HepG2 (cell line): ENCODE data around the gene NCKIPSD. TPM values are rescaled to one million over a fixed set of nuclear protein-coding genes. Genes with fewer than 3 reads are reported as not detected.

Experiments used
- ELF1 ChIP-seq: sonication (generic); formaldehyde crosslinking; IDR thresholded peaks from 2 replicates; pipeline ENCODE4 v1.4.0; 2020; ENCODE audit warnings: missing genetic modification reagents
- ELF3 ChIP-seq: IDR thresholded peaks from 2 replicates; pipeline ENCODE4 v1.6.1; 2016; ENCODE audit warnings: missing genetic modification reagents, missing compliant biosample characterization
- IRX3 ChIP-seq: sonication (generic); formaldehyde crosslinking; IDR thresholded peaks from 2 replicates; pipeline ENCODE4 v1.8.1; 2023; ENCODE audit warnings: mild to moderate bottlenecking, low read depth, missing genetic modification reagents, borderline replicate concordance
- KDM2A ChIP-seq: sonication (generic); formaldehyde crosslinking; IDR thresholded peaks from 2 replicates; pipeline ENCODE4 v1.4.0; 2020; ENCODE audit warnings: low read depth, missing genetic modification reagents, borderline replicate concordance
- KDM4B ChIP-seq: sonication (generic); formaldehyde crosslinking; IDR thresholded peaks from 2 replicates; pipeline ENCODE4 v1.4.0; 2020; ENCODE audit warnings: missing genetic modification reagents
- MED1 ChIP-seq: sonication (generic); formaldehyde crosslinking; IDR thresholded peaks from 2 replicates; pipeline ENCODE4 v1.4.0; 2020; ENCODE audit warnings: missing genetic modification reagents
- MIER3 ChIP-seq: IDR thresholded peaks from 2 replicates; pipeline ENCODE4 v1.6.1; 2016; ENCODE audit warnings: missing compliant biosample characterization, borderline replicate concordance
- RFXAP ChIP-seq: sonication (generic); formaldehyde crosslinking; IDR thresholded peaks from 2 replicates; pipeline ENCODE4 v1.4.0; 2020; ENCODE audit warnings: missing genetic modification reagents, borderline replicate concordance
- SIN3A ChIP-seq: IDR thresholded peaks from 2 replicates; pipeline ENCODE4 v1.6.1; 2011; ENCODE audit warnings: low read depth, mild to moderate bottlenecking, control low read depth, low read length, borderline replicate concordance
- ZBTB7A ChIP-seq: sonication (generic); formaldehyde crosslinking; IDR thresholded peaks from 2 replicates; pipeline ENCODE4 v1.8.0; 2022; ENCODE audit warnings: mild to moderate bottlenecking, missing genetic modification reagents
- ZFP36 ChIP-seq: fragments of 150-350 bp; IDR thresholded peaks from 2 replicates; pipeline ENCODE4 v1.6.1; 2018; ENCODE audit warnings: borderline replicate concordance, low read length, low read depth; ENCODE audit not compliant: partially characterized antibody
- ZNF317 ChIP-seq: sonication (generic); formaldehyde crosslinking; IDR thresholded peaks from 2 replicates; pipeline ENCODE4 v1.5.0; 2020; ENCODE audit warnings: mild to moderate bottlenecking, missing genetic modification reagents
- ZNF441 ChIP-seq: sonication (generic); formaldehyde crosslinking; IDR thresholded peaks from 2 replicates; pipeline ENCODE4 v1.7.0; 2021; ENCODE audit warnings: missing genetic modification reagents, borderline replicate concordance
- ZNF451 ChIP-seq: sonication (generic); formaldehyde crosslinking; IDR thresholded peaks from 2 replicates; pipeline ENCODE4 v1.5.0; 2020; ENCODE audit warnings: mild to moderate bottlenecking, missing genetic modification reagents
- ZNF547 ChIP-seq: sonication (generic); formaldehyde crosslinking; IDR thresholded peaks from 2 replicates; pipeline ENCODE4 v1.5.1; 2020; ENCODE audit warnings: mild to moderate bottlenecking, missing genetic modification reagents
- ZNF607 ChIP-seq: sonication (generic); formaldehyde crosslinking; IDR thresholded peaks from 2 replicates; pipeline ENCODE4 v1.5.1; 2020; ENCODE audit warnings: missing genetic modification reagents, mild to moderate bottlenecking, borderline replicate concordance
- ZNF773 ChIP-seq: sonication (generic); formaldehyde crosslinking; IDR thresholded peaks from 2 replicates; pipeline ENCODE4 v1.4.0; 2020; ENCODE audit warnings: missing genetic modification reagents, borderline replicate concordance
- ZNF883 ChIP-seq: sonication (generic); formaldehyde crosslinking; IDR thresholded peaks from 2 replicates; pipeline ENCODE4 v1.5.1; 2020; ENCODE audit warnings: mild to moderate bottlenecking, missing genetic modification reagents; ENCODE audit errors: not compliant biosample characterization
- ZSCAN20 ChIP-seq: sonication (generic); formaldehyde crosslinking; IDR thresholded peaks from 2 replicates; pipeline ENCODE4 v1.4.0; 2020; ENCODE audit warnings: missing genetic modification reagents, mild to moderate bottlenecking, borderline replicate concordance
- ZSCAN31 ChIP-seq: sonication (generic); formaldehyde crosslinking; IDR thresholded peaks from 2 replicates; pipeline ENCODE4 v1.5.0; 2020; ENCODE audit warnings: low read depth, mild to moderate bottlenecking, missing genetic modification reagents
- polyA plus RNA-seq, 8 experiments: library from polyadenylated mRNA; depleted of rRNA in 3 of 8; stranded (reverse) in 7 of 8; unstranded in 1 of 8; fragments of >200 nt; fragmentation: Illumina TruSeq in 4 of 8; extraction: Trizol in 4 of 8; gene quantifications; 2 replicates each; pipeline versions ENCODE4 v1.2.1 to v1.2.3, GENCODE V29; 2011 to 2016; ENCODE audit warnings: low read depth in 4 of 8, missing spikeins in 1 of 8, mixed read lengths in 1 of 8; ENCODE audit not compliant: insufficient read depth in 1 of 8
- total RNA-seq, 5 experiments: library from RNA; depleted of rRNA; stranded (reverse); fragments of >200 nt; fragmentation: Illumina TruSeq; extraction: Trizol; gene quantifications; 2 replicates each; pipeline ENCODE4 v1.2.3, GENCODE V29; 2016; ENCODE audit warnings: low read depth in 1 of 5
- TF ChIP-seq, protein P1 (sequence below): IDR thresholded peaks from 2 replicates; pipeline ENCODE4 v1.6.1; 2018; ENCODE audit warnings: missing genetic modification reagents, mild to moderate bottlenecking, missing compliant biosample characterization
- TF ChIP-seq, protein P2 (sequence below): sonication (generic); formaldehyde crosslinking; IDR thresholded peaks from 2 replicates; pipeline ENCODE4 v1.8.0; 2022; ENCODE audit warnings: missing genetic modification reagents, low read depth, mild to moderate bottlenecking, borderline replicate concordance
- TF ChIP-seq, protein P3 (sequence below): sonication (generic); formaldehyde crosslinking; IDR thresholded peaks from 2 replicates; pipeline ENCODE4 v1.5.0; 2020; ENCODE audit warnings: mild to moderate bottlenecking, missing genetic modification reagents, borderline replicate concordance
- TF ChIP-seq, protein P4 (sequence below): sonication (generic); formaldehyde crosslinking; IDR thresholded peaks from 2 replicates; pipeline ENCODE4 v1.4.0; 2020; ENCODE audit warnings: missing genetic modification reagents

The NCKIPSD gene
- total and polyA plus RNA-seq, 2 of the 13 experiments (the other 11 are each of a cell fraction or from before 2014, with no cell fraction given): 13.5 to 35.2 TPM

DNA sequence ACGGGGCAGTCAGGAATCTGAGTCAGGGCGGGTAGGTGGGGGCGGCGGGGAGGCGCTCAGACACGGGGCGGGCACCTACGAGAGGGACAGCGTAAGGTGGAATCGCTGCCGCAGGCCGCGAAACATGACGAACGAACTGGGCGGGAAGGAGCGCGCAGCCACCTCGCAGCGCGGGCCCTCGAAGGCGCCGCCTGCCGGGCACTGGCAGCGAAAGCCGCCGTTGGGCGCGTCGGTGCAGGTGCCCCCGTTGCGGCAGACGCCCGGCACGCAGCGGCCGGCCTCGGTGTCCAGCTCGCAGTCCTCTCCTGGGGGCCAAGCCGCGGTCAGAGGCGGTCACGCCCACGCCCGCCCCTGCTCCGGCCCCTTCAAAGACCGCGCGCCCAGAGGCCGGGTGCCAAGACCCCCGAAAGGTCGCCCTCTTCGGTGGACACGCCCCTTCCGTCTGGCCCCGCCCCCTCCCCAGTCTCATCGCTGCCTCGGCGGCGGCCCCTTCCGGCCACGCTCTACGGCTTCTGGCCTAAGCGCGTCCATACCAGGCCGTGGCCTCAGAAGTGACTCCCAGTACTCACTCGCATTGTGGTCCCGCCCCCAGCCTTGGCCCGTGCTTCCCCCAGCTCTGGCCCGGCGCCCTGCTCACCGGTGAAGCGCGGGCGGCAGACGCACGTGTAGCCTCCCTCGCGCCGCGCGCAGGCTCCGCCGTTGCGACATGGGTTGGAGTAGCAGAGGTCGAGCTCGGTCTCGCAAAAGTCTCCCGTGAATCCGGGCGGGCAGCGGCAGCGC is 29.5 kb downstream of the NCKIPSD start (continued):
- TF ChIP-seq ZNF441 (CRISPR knock-in tag) (no peak), ZFP36 (no peak), KDM4B (CRISPR knock-in tag) (no peak), KDM2A (peak; percentile 68; the same call in 1 of the 2 replicates), MED1 (CRISPR knock-in tag) (peak; percentile 44; the same call in 1 of the 2 replicates), ZBTB7A (CRISPR knock-in tag) (peak; percentile 54; the same call in 1 of the 2 replicates), ZNF317 (no peak), ELF1 (CRISPR knock-in tag) (0 out of 2 replicates have a peak, but pooled peaks have one; percentile 36), ZNF773 (peak; percentile 47; the same call in 1 of the 2 replicates), ELF3 (CRISPR knock-in tag) (0 out of 2 replicates have a peak, but pooled peaks have one; percentile 10), ZNF451 (CRISPR knock-in tag) (no peak), ZNF883 (peak; percentile 56), SIN3A (peak; percentile 36; the same call in 1 of the 2 replicates), IRX3 (no peak), ZSCAN20 (CRISPR knock-in tag) (0 out of 2 replicates have a peak, but pooled peaks have one; percentile 61), ZNF547 (0 out of 2 replicates have a peak, but pooled peaks have one; percentile 28), ZSCAN31 (CRISPR knock-in tag) (no peak), ZNF607 (CRISPR knock-in tag) (peak; percentile 56; the same call in 1 of the 2 replicates), RFXAP (0 out of 2 replicates have a peak, but pooled peaks have one; percentile 29), MIER3 (CRISPR knock-in tag) (0 out of 2 replicates have a peak, but pooled peaks have one; percentile 27)
- TF ChIP-seq, protein P1, sequence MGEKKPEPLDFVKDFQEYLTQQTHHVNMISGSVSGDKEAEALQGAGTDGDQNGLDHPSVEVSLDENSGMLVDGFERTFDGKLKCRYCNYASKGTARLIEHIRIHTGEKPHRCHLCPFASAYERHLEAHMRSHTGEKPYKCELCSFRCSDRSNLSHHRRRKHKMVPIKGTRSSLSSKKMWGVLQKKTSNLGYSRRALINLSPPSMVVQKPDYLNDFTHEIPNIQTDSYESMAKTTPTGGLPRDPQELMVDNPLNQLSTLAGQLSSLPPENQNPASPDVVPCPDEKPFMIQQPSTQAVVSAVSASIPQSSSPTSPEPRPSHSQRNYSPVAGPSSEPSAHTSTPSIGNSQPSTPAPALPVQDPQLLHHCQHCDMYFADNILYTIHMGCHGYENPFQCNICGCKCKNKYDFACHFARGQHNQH: no peak
- TF ChIP-seq, protein P2, sequence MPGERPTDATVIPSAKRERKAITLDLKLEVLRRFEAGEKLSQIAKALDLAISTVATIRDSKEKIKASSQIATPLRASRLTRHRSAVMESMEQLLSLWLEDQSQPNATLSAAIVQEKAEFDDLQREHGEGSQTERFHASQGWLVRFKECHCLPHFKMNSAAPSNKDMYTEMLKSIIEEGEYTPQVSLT (CRISPR knock-in tag): no peak
- TF ChIP-seq, protein P3, sequence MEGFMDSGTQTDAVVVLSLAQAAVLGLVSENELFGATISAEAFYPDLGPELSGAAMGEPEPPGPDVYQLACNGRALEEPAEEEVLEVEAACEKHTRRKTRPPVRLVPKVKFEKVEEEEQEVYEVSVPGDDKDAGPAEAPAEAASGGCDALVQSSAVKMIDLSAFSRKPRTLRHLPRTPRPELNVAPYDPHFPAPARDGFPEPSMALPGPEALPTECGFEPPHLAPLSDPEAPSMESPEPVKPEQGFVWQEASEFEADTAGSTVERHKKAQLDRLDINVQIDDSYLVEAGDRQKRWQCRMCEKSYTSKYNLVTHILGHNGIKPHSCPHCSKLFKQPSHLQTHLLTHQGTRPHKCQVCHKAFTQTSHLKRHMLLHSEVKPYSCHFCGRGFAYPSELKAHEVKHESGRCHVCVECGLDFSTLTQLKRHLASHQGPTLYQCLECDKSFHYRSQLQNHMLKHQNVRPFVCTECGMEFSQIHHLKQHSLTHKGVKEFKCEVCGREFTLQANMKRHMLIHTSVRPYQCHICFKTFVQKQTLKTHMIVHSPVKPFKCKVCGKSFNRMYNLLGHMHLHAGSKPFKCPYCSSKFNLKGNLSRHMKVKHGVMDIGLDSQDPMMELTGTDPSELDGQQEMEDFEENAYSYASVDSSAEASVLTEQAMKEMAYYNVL: no peak
- TF ChIP-seq, protein P4, sequence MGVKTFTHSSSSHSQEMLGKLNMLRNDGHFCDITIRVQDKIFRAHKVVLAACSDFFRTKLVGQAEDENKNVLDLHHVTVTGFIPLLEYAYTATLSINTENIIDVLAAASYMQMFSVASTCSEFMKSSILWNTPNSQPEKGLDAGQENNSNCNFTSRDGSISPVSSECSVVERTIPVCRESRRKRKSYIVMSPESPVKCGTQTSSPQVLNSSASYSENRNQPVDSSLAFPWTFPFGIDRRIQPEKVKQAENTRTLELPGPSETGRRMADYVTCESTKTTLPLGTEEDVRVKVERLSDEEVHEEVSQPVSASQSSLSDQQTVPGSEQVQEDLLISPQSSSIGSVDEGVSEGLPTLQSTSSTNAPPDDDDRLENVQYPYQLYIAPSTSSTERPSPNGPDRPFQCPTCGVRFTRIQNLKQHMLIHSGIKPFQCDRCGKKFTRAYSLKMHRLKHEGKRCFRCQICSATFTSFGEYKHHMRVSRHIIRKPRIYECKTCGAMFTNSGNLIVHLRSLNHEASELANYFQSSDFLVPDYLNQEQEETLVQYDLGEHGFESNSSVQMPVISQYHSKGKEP (CRISPR knock-in tag): no peak
